Fibroblast of lung (primary cell): ENCODE measurements around the gene NOVA2.

Experiments used
- CTCF ChIP-seq, 2 donors: IDR thresholded peaks in 1 of 2; conservative IDR thresholded peaks in 1 of 2; 1 replicate in 1 of 2; 2 replicates in 1 of 2; pipeline ENCODE4 v1.5.1; 2011 to 2012; ENCODE audit warnings: low read length in 2 of 2, control low read depth in 1 of 2, inconsistent platforms in 1 of 2, low read depth in 1 of 2, mild to moderate bottlenecking in 1 of 2
- EZH2 ChIP-seq: IDR thresholded peaks from 2 replicates; pipeline ENCODE4 v1.5.1; 2012; ENCODE audit warnings: low read length, control low read depth, mild to moderate bottlenecking; ENCODE audit errors: missing control alignments

DNA sequence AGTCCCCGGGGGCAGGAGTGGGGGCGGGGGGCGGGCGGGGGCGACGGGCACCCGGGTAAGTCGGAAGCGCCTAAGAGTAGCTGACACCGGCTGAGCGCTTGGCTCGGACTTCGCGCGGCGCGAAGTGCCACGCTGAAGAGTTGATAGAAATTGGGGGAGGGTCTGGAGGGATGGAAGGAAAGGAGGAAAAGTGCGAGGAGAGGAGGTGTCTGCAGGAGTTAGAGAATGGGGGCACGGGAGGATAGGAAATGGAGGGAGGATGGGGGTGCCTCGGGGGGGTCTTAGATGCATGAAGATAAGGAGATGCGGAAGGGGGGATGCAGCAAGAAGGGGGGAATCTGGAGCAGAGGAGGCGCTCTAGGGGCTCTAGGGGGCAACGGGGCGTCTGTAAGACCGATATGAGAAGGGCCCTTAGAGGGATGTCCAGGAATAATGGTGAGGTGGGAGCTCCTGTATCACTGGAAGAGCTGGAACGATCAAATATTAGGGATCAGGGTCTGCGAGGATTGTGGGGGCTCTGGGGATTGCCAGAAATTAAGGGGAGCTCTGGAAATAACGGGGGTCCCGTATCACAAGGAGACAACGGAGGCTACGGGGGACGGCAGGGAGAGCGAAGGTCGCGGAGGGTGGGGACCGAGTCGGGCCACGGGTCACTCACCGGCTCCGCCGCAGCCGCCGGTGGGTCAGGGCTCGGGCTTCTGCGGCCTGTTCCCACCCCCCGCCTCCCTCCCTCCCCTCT is 71.6 kb downstream of the NOVA2 start, which contains the start of gene MYPOP:
- TF ChIP-seq CTCF (conservative IDR thresholded peaks at IDR 0.05 in 1 of 2, IDR thresholded peaks at IDR 0.05 in 1 of 2; ENCODE audit: low read depth in 1 of 2, low read length in 2 of 2) (no peak), EZH2 (no peak)
